Neural progenitor cell (in vitro differentiated cells): ENCODE measurements around the gene ARHGAP8. TPM values are rescaled to one million over a fixed set of nuclear protein-coding genes. Genes with fewer than 3 reads are reported as not detected.

Experiments
- DNase-seq: peaks from one replicate; pipeline ENCODE4 v3.0.0-alpha.2; 2016; ENCODE audit warnings: low spot score
- H2AFZ ChIP-seq: fragments of 200-600 bp; sonication (generic); replicated peaks from 2 replicates; pipeline ENCODE4 v1.6.1; 2016; ENCODE audit warnings: antibody characterized with exemption
- H3F3A ChIP-seq: fragments of 200-600 bp; sonication (generic); 2 replicates; pipeline ENCODE4 v1.6.1; 2016; ENCODE audit warnings: antibody characterized with exemption, low read depth
- H3K27ac ChIP-seq: fragments of 200-600 bp; sonication (generic); 2 replicates; pipeline ENCODE4 v1.5.1; 2016; ENCODE audit warnings: mild to moderate bottlenecking
- H3K27me3 ChIP-seq: fragments of 200-600 bp; sonication (generic); 2 replicates; pipeline ENCODE4 v1.6.1; 2016; ENCODE audit warnings: mild to moderate bottlenecking, moderate library complexity
- H3K36me3 ChIP-seq: fragments of 200-600 bp; sonication (generic); 2 replicates; pipeline ENCODE4 v1.5.1; 2016
- H3K4me1 ChIP-seq: fragments of 200-600 bp; sonication (generic); 2 replicates; pipeline ENCODE4 v1.6.1; 2016; ENCODE audit warnings: mixed run types
- H3K4me2 ChIP-seq: fragments of 200-600 bp; sonication (generic); 2 replicates; pipeline ENCODE4 v1.6.1; 2016
- H3K4me3 ChIP-seq: fragments of 200-600 bp; sonication (generic); 2 replicates; pipeline ENCODE4 v1.5.1; 2016
- H3K79me2 ChIP-seq: fragments of 200-600 bp; sonication (generic); 2 replicates; pipeline ENCODE4 v1.6.1; 2016; ENCODE audit warnings: low read depth
- H3K9ac ChIP-seq: fragments of 200-600 bp; sonication (generic); 2 replicates; pipeline ENCODE4 v1.6.1; 2016
- H3K9me3 ChIP-seq: fragments of 200-600 bp; sonication (generic); 2 replicates; pipeline ENCODE4 v1.5.1; 2016; ENCODE audit warnings: low read depth
- H4K20me1 ChIP-seq: fragments of 200-600 bp; sonication (generic); 2 replicates; pipeline ENCODE4 v1.6.1; 2016; ENCODE audit warnings: low read depth
- H3K27ac Mint-ChIP-seq: 3 replicates; pipeline ENCODE4 v1.8.0; 2021; ENCODE audit warnings: mixed read lengths
- H3K27me3 Mint-ChIP-seq: 2 replicates; pipeline ENCODE4 v1.8.0; 2022; ENCODE audit warnings: low read depth, mild to moderate bottlenecking, inconsistent platforms, moderate library complexity, mixed read lengths; ENCODE audit not compliant: insufficient read depth
- H3K36me3 Mint-ChIP-seq: 3 replicates; pipeline ENCODE4 v1.8.0; 2021; ENCODE audit warnings: mixed read lengths
- H3K4me1 Mint-ChIP-seq: 3 replicates; pipeline ENCODE4 v1.8.0; 2021; ENCODE audit warnings: mixed read lengths
- H3K4me3 Mint-ChIP-seq: 3 replicates; pipeline ENCODE4 v1.8.0; 2021; ENCODE audit warnings: mild to moderate bottlenecking, moderate library complexity, mixed read lengths
- H3K9me3 Mint-ChIP-seq: 3 replicates; pipeline ENCODE4 v1.8.0; 2020; ENCODE audit warnings: mixed read lengths
- CTCF ChIP-seq: fragments of 200-600 bp; sonication (generic); IDR thresholded peaks from 2 replicates; pipeline ENCODE4 v1.5.1; 2017; ENCODE audit warnings: antibody characterized with exemption, mild to moderate bottlenecking
- EZH2 ChIP-seq: fragments of 200-600 bp; sonication (generic); IDR thresholded peaks from 2 replicates; pipeline ENCODE4 v1.6.1; 2017; ENCODE audit warnings: antibody characterized with exemption, mild to moderate bottlenecking, moderate library complexity
- EZH2phosphoT487 ChIP-seq: fragments of 200-600 bp; sonication (generic); IDR thresholded peaks from 2 replicates; pipeline ENCODE4 v1.6.1; 2017; ENCODE audit warnings: antibody characterized with exemption
- total RNA-seq: library from RNA; depleted of rRNA; stranded (reverse); fragments of >200 nt; gene quantifications from 2 replicates; pipeline ENCODE4 v1.2.3, GENCODE V29; 2015; ENCODE audit warnings: low replicate concordance

ARHGAP8 gene
- total RNA-seq, 1 donor from 2014 or later, result 3.0 TPM

GRCh38 chr22:44729391-44730021 is 22.9 kb upstream of the ARHGAP8 start:
- Mint-ChIP-seq H3K9me3 (no peaks in the 10 kb centered on the region), H3K4me3 (no peak overlapping the region), H3K36me3 (no peaks in the 10 kb centered on the region), H3K27me3 (peaks cover 3% of the 10 kb centered on the region), H3K27ac (no peak overlapping the region), H3K4me1 (peaks cover 14% of the 10 kb centered on the region)
- H2AFZ ChIP-seq, result no peak overlapping the region
- H3K4me1 ChIP-seq, result no peaks in the 10 kb centered on the region
- no peak overlapping the region for H3K4me3 ChIP-seq
- no peak overlapping the region for H3K27ac ChIP-seq
- H3K9ac ChIP-seq, result no peak overlapping the region
- H4K20me1 ChIP-seq, result peaks cover 3% of the 10 kb centered on the region
- no peaks in the 10 kb centered on the region for H3K9me3 ChIP-seq
- no peaks in the 10 kb centered on the region for H3K27me3 ChIP-seq
- H3K4me2 ChIP-seq, result no peak overlapping the region
- TF ChIP-seq EZH2phosphoT487 (no peak), EZH2 (no peak), CTCF (no peak)
- no peak for DNase-seq
- H3F3A ChIP-seq, result peaks cover 15% of the 10 kb centered on the region
- no peaks in the 10 kb centered on the region for H3K79me2 ChIP-seq
- H3K36me3 ChIP-seq, result no peaks in the 10 kb centered on the region

- H2AFZ ChIP-seq, result no peak overlapping the region
- no peak overlapping the region for H3K27ac ChIP-seq
Measured at GRCh38 chr22:44730022-44730393, 22.4 kb upstream of the ARHGAP8 start.

GRCh38 chr22:44730490-44731356 is 21.7 kb upstream of the ARHGAP8 start:
- H3K9ac ChIP-seq, result no peak overlapping the region
- no peak overlapping the region for H2AFZ ChIP-seq
- H3K4me1 Mint-ChIP-seq, result peaks cover 13% of the 10 kb centered on the region
- no peaks in the 10 kb centered on the region for H3K79me2 ChIP-seq
- H3K4me3 ChIP-seq, result no peak overlapping the region
- no peaks in the 10 kb centered on the region for H3K4me1 ChIP-seq
- H3K27ac Mint-ChIP-seq, result no peak overlapping the region
- TF ChIP-seq EZH2phosphoT487, result no peak
- TF ChIP-seq CTCF, result no peak
- H3K36me3 Mint-ChIP-seq, result no peaks in the 10 kb centered on the region
- no peak overlapping the region for H3K27ac ChIP-seq
- H3K27me3 Mint-ChIP-seq, result peaks cover 3% of the 10 kb centered on the region
- no peaks in the 10 kb centered on the region for H3K27me3 ChIP-seq
- H3K9me3 Mint-ChIP-seq, result no peaks in the 10 kb centered on the region
- H4K20me1 ChIP-seq, result peaks cover 3% of the 10 kb centered on the region
- no peak overlapping the region for H3K4me3 Mint-ChIP-seq
- DNase-seq, result no peak
- H3K36me3 ChIP-seq, result no peaks in the 10 kb centered on the region
- no peaks in the 10 kb centered on the region for H3K9me3 ChIP-seq
- no peak overlapping the region for H3K4me2 ChIP-seq
- peaks cover 15% of the 10 kb centered on the region for H3F3A ChIP-seq

More at GRCh38 chr22:44730022-44730393, 22.4 kb upstream of the ARHGAP8 start:
- Histone ChIP-seq H3K9ac (no peak overlapping the region), H3K9me3 (no peaks in the 10 kb centered on the region), H3K4me1 (no peaks in the 10 kb centered on the region), H3K27me3 (no peaks in the 10 kb centered on the region), H3K79me2 (no peaks in the 10 kb centered on the region), H3K4me3 (no peak overlapping the region), H4K20me1 (peaks cover 3% of the 10 kb centered on the region), H3K4me2 (no peak overlapping the region), H3F3A (peaks cover 15% of the 10 kb centered on the region), H3K36me3 (no peaks in the 10 kb centered on the region)
- Mint-ChIP-seq H3K27ac (no peak overlapping the region), H3K4me1 (peaks cover 13% of the 10 kb centered on the region), H3K27me3 (peaks cover 3% of the 10 kb centered on the region), H3K36me3 (no peaks in the 10 kb centered on the region), H3K9me3 (no peaks in the 10 kb centered on the region), H3K4me3 (no peak overlapping the region)
- TF ChIP-seq EZH2phosphoT487 (no peak), CTCF (no peak), EZH2 (no peak)
- no peak for DNase-seq
